Measurements from ENCODE around the gene NUDT14. TPM values are rescaled to one million over a fixed set of nuclear protein-coding genes. Genes with fewer than 3 reads are reported as not detected.

NUDT14 gene
- total and polyA plus RNA-seq, 4 donors, result 6.1 to 29.9 (median 11.7) TPM

DNA sequence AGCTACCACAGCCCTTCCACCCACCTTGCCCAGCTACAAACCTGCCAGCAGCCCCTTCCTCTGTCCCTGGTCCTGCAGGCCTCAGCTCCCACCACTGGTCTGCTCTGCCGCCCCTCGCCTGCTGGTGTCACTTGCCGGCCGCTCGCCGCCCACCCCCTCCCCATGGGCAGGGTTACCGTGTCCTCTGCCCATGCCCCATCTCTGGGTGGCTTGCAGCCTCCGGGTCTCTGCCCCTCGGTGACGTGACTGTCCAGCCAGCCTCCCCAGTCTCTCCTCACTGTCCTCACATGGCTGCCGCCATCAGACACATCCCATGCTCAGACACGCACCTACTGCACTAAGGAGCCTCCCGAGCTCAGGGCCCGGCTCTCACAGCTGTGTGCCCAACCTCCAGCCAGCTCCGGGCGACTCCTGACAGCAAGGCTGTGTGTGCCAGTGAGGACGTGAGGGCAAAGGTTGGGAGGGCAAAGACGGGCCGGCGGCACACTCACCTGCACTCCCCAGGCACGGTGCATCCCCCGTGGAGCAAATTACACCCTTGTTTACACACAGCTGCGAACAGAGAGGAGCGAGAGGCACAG is 26.0 kb downstream of the NUDT14 start:
- H3K4me1 ChIP-seq (ENCODE audit: control insufficient read depth in 1 of 2, insufficient read depth in 2 of 2, low read length in 2 of 2), result no peaks in the 10 kb centered on the region
- no peaks in the 10 kb centered on the region for H3K36me3 ChIP-seq (ENCODE audit: control insufficient read depth in 1 of 2, insufficient read depth in 2 of 2, low read length in 1 of 2)
- 85 to 86% methylated on average over 24 of the region's 24 CpGs for WGBS, 2 donors
- peak; percentile 40 to 61 for DNase-seq
- ATAC-seq (ENCODE audit: low FRiP score), result no peak
- H3K9me3 ChIP-seq (ENCODE audit: control insufficient read depth, low read length), result no peaks in the 10 kb centered on the region
- H3K27me3 ChIP-seq (ENCODE audit: control insufficient read depth in 1 of 2, insufficient read depth in 2 of 2, low read length in 1 of 2), result no peaks in the 10 kb centered on the region
- H3K4me3 ChIP-seq (ENCODE audit: low read length in 2 of 2), result no peak overlapping the region
- no peak overlapping the region for H3K27ac ChIP-seq (ENCODE audit: low read depth in 1 of 2, low read length in 2 of 2)
- intact Hi-C loops (cut with DNase I), result no loop called here

DNA sequence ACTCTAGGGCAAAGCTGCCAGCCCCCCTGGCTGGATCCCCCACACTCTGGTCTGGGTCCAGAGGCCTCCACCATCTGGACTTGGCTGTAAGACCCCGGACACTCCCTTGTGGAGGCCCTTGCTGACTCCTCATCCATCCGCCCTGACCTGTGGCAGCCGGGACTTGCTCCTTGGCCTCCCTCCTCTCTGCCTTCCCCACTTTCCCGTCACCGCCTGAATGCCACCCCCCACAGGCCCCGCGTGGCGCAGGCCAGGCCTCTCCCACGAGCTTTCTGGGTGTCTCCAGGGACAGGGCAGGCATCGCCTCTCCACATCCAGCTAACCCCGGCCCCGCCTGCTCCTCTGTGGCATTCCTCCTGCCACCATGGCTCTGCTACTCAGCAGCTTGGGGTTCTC is 26.6 kb downstream of the NUDT14 start:
- DNase-seq (peak; percentile 44 to 62), ATAC-seq (ENCODE audit: low FRiP score) (no peak)
- intact Hi-C loops (cut with DNase I), result no loop called here
- H3K9me3 ChIP-seq (ENCODE audit: control insufficient read depth, low read length), result no peaks in the 10 kb centered on the region
- 72 to 80% methylated on average over 12 of the region's 12 CpGs for WGBS, 2 donors
- H3K27ac ChIP-seq (ENCODE audit: low read depth in 1 of 2, low read length in 2 of 2), result no peak overlapping the region
- H3K4me1 ChIP-seq (ENCODE audit: control insufficient read depth in 1 of 2, insufficient read depth in 2 of 2, low read length in 2 of 2), result no peaks in the 10 kb centered on the region
- H3K36me3 ChIP-seq (ENCODE audit: control insufficient read depth in 1 of 2, insufficient read depth in 2 of 2, low read length in 1 of 2), result no peaks in the 10 kb centered on the region
- no peaks in the 10 kb centered on the region for H3K27me3 ChIP-seq (ENCODE audit: control insufficient read depth in 1 of 2, insufficient read depth in 2 of 2, low read length in 1 of 2)
- H3K4me3 ChIP-seq (ENCODE audit: low read length in 2 of 2), result no peak overlapping the region

DNA sequence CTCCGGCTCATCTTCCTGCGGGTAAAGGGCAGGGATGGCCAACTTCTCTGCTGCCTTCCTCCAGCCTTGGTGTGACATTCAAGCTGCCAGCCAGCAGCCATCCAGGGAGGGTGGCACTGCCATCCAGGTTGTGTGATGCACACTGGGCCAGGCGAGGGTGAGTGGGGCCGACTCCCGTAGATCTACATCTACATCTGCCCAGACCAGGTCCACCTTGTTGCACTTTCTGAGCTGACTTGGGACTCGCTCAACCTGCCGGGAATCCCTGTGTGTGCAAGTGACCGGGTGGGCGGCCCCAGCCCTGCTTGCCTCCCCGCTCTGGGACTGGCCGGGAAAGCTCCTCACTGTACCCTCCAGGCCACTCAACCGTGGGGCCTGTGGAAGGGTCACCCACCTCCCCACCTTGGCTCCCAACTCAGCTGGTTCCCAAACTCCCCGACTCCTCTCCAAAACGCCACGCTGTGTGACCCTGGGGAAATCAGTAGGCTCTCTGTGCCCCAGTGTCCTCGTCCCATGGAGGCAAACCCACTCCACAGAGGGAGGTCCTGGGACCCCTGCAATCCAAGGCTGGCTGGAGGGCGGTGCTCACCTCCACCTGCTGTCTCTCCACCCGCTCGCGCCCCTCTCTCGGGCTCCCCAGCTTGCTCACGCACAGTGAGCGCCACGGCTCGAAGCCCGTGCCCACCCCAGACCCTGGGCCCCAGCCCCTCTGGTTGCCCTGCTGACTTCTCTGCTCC is 27.2 kb downstream of the NUDT14 start:
- Histone ChIP-seq H3K27ac (ENCODE audit: low read depth in 1 of 2, low read length in 2 of 2) (no peak overlapping the region), H3K4me1 (ENCODE audit: control insufficient read depth in 1 of 2, insufficient read depth in 2 of 2, low read length in 2 of 2) (no peaks in the 10 kb centered on the region), H3K27me3 (ENCODE audit: control insufficient read depth in 1 of 2, insufficient read depth in 2 of 2, low read length in 1 of 2) (no peaks in the 10 kb centered on the region), H3K4me3 (ENCODE audit: low read length in 2 of 2) (no peak overlapping the region), H3K36me3 (ENCODE audit: control insufficient read depth in 1 of 2, insufficient read depth in 2 of 2, low read length in 1 of 2) (no peaks in the 10 kb centered on the region), H3K9me3 (ENCODE audit: control insufficient read depth, low read length) (no peaks in the 10 kb centered on the region)
- intact Hi-C loops (cut with DNase I), result no loop called here
- peak; percentile 48 to 65 for DNase-seq
- 90 to 95% methylated on average over 26 of the region's 26 CpGs for WGBS, 2 donors
- no peak for ATAC-seq (ENCODE audit: low FRiP score)

DNA sequence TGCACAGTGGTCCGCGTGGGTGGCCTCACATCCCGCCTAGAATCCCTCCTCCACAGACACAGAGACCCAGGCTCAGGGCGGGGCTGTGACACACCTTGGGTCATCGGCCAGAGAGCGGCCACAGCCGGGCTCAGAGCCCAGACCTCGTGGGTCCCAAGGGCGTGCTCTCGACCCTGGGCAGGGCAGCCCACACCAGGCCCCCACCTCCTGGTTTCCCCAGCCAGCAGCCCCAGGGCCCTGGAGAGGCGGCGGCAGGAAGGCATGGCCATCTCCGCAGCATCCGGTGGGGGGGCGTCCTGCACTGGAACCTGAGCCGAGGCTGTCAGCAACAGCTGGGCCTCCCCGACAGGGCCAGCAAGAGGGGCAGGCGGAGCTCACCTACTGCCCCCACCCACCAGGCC is 27.8 kb downstream of the NUDT14 start:
- H3K4me3 ChIP-seq (ENCODE audit: low read length in 2 of 2), result no peak overlapping the region
- no peaks in the 10 kb centered on the region for H3K9me3 ChIP-seq (ENCODE audit: control insufficient read depth, low read length)
- whole genome bisulfite sequencing, 2 donors, result 85 to 86% methylated on average over 16 to 18 of the region's 18 CpGs
- H3K27me3 ChIP-seq (ENCODE audit: control insufficient read depth in 1 of 2, insufficient read depth in 2 of 2, low read length in 1 of 2), result no peaks in the 10 kb centered on the region
- no peak overlapping the region for H3K27ac ChIP-seq (ENCODE audit: low read depth in 1 of 2, low read length in 2 of 2)
- DNase-seq, result peak in 1 of 2 donors; percentile 82
- no peaks in the 10 kb centered on the region for H3K36me3 ChIP-seq (ENCODE audit: control insufficient read depth in 1 of 2, insufficient read depth in 2 of 2, low read length in 1 of 2)
- no peaks in the 10 kb centered on the region for H3K4me1 ChIP-seq (ENCODE audit: control insufficient read depth in 1 of 2, insufficient read depth in 2 of 2, low read length in 2 of 2)
- intact Hi-C loops (cut with DNase I), result no loop called here
- ATAC-seq (ENCODE audit: low FRiP score), result peak; percentile 44

DNA sequence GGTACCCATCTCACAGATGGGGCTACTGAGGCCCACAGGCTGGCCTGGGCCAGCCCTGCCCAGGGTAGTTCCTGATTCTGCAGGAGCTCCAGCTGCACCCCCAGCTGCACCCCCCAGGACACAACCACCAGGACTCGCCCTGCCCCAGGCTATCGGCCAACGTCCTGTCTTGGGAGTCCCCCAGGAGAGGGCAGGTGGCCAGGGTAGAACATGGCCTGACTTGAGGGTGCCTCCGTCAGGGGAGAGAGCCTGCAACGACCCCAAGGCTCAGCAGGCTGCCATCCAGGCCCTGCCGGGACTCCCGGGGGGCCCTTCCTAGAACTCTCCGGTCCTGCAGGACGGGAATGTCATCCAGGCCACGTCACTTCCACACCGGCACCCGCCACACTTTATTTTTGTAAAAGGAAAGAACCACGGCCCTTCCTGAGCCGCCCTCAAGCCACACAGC is 28.3 kb downstream of the NUDT14 start:
- peak; percentile 5 for ATAC-seq (ENCODE audit: low FRiP score)

DNA sequence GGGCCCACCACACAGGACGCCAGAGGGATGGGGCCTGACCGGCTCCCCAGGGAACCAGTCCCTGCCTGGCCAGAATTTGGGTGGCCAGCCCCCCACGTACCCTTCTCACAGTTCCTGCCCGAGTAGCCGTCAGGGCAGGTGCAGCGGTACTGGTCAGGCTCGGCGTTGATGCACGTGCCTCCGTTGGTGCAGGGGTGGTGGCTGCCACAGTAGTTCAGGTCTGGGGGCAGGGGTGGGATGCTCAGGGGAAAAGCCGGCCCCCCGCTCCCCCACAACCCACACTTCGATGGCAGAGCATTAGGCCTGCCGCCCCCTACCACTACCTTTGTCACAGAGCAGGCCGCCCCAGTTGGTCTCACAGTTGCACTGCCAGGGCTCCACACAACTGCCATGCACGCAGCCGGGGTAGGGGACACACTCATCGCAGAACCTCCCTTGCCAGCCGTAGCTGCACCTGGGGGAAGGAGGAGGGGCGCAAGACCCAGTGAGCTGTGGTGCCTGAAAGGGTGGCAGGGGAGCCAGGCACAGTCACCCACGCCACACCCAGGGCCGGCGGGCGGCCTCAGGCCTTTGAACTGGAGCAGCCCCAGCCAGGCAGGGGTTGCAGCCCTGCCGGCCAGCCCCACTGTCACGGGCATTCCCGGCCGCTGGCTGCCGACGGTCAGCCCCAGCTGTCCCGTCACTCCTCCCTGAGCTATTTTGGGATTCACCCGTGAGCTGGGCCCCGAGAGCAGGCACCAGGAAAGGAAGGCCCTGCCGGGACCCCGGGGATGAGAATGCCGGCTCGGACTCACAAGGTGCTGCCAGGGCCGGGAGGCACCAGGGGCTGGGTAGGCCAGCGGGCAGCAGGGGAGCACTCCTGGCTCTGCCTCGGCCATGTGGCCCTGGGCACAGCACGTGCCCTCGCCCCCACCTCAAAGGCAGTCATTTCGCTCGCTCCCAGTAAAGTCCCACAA is 29.0 kb downstream of the NUDT14 start:
- H3K27me3 ChIP-seq (ENCODE audit: control insufficient read depth in 1 of 2, insufficient read depth in 2 of 2, low read length in 1 of 2), result no peaks in the 10 kb centered on the region
- H3K27ac ChIP-seq (ENCODE audit: low read depth in 1 of 2, low read length in 2 of 2), result no peak overlapping the region
- no peak for ATAC-seq (ENCODE audit: low FRiP score)
- WGBS, 2 donors, result 89% methylated on average over 44 of the region's 44 CpGs
- no peak overlapping the region for H3K4me3 ChIP-seq (ENCODE audit: low read length in 2 of 2)
- H3K9me3 ChIP-seq (ENCODE audit: control insufficient read depth, low read length), result no peaks in the 10 kb centered on the region
- peak; percentile 40 to 73 for DNase-seq
- no peaks in the 10 kb centered on the region for H3K36me3 ChIP-seq (ENCODE audit: control insufficient read depth in 1 of 2, insufficient read depth in 2 of 2, low read length in 1 of 2)
- H3K4me1 ChIP-seq (ENCODE audit: control insufficient read depth in 1 of 2, insufficient read depth in 2 of 2, low read length in 2 of 2), result no peaks in the 10 kb centered on the region
- intact Hi-C loops (cut with DNase I), result no loop called here

More for the DNA sequence above, 28.3 kb downstream of the NUDT14 start:
- peak; percentile 29 to 65 for DNase-seq
- Histone ChIP-seq H3K4me1 (ENCODE audit: control insufficient read depth in 1 of 2, insufficient read depth in 2 of 2, low read length in 2 of 2) (no peaks in the 10 kb centered on the region), H3K4me3 (ENCODE audit: low read length in 2 of 2) (no peak overlapping the region), H3K27ac (ENCODE audit: low read depth in 1 of 2, low read length in 2 of 2) (no peak overlapping the region), H3K9me3 (ENCODE audit: control insufficient read depth, low read length) (no peaks in the 10 kb centered on the region), H3K27me3 (ENCODE audit: control insufficient read depth in 1 of 2, insufficient read depth in 2 of 2, low read length in 1 of 2) (no peaks in the 10 kb centered on the region), H3K36me3 (ENCODE audit: control insufficient read depth in 1 of 2, insufficient read depth in 2 of 2, low read length in 1 of 2) (no peaks in the 10 kb centered on the region)
- intact Hi-C loops (cut with DNase I), result no loop called here
- WGBS, 2 donors, result 74 to 79% methylated on average over 14 of the region's 14 CpGs

DNA sequence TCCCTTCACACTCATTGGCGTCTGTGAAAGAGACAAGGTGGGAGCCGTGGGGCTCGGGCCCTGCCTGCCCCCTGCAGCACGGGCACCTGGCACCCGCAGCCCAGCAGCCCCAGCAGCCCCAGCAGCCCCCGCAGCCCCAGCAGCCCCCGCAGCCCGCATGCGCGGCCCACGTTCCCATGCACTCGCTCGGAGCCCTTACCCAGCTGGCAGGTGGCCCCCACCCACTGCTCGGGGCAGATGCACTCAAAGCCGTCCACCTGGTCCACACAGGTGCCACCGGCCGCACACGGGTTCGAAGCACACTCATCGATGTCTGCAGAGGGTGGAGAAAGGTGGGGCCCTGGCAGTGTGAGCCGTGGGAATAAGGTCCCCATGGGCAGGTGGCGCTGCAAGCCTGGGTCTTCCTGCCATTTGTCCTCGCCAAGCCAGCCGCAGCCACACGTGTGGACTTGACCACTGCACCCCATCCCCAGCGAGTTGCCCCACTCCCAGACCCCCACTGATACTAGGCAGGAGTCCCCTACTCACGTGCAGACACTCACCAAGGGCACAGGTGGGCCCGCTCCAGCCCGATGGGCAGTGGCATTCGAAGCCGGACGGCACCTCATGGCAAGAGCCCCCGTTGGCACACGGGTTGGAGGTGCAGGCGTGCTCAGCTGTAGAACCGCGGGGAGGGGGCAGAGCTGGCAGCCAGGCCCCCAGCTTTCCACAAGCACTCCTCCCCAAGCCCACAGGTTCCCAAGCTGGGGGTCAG is 29.9 kb downstream of the NUDT14 start:
- no peak overlapping the region for H3K4me3 ChIP-seq (ENCODE audit: low read length in 2 of 2)
- H3K9me3 ChIP-seq (ENCODE audit: control insufficient read depth, low read length), result no peaks in the 10 kb centered on the region
- H3K4me1 ChIP-seq (ENCODE audit: control insufficient read depth in 1 of 2, insufficient read depth in 2 of 2, low read length in 2 of 2), result no peaks in the 10 kb centered on the region
- intact Hi-C loops (cut with DNase I), result no loop called here
- DNase-seq (peak; percentile 35 to 70), ATAC-seq (ENCODE audit: low FRiP score) (no peak)
- WGBS, 2 donors, result 89 to 91% methylated on average over 36 to 37 of the region's 37 CpGs
- no peaks in the 10 kb centered on the region for H3K36me3 ChIP-seq (ENCODE audit: control insufficient read depth in 1 of 2, insufficient read depth in 2 of 2, low read length in 1 of 2)
- no peak overlapping the region for H3K27ac ChIP-seq (ENCODE audit: low read depth in 1 of 2, low read length in 2 of 2)
- H3K27me3 ChIP-seq (ENCODE audit: control insufficient read depth in 1 of 2, insufficient read depth in 2 of 2, low read length in 1 of 2), result no peaks in the 10 kb centered on the region

DNA sequence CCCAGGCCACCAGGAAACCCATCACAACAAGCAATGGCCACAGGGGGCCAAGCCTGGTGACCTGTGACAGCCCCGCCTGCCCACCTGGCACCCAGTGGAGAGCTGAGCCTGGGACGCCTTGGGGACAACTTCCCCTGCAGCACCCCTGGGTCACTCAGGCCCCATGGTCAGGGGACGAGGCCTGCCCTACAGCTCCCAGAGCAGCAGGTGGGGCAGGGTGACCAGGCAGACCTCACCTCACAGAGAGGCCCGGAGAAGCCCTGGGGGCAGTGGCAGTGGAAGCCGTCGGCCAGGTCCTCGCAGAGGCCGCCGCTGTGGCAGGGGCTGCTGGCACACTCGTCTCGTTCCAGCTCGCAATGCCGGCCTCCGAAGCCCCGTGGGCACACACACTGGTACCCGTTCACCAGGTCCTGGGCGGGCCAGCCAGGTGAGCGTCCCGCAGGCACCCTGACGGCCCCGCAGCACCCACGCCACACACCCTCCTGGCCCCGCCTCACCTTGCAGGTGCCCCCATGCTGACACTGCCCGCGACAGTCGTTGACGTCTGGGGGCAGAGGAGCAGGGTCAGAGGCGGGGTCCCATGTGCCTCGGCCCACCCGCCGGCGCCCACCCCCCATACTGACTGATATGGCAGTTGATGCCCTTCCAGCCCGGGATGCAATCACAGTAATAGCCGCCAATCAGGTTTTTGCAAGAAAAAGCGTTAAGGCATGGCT is 30.6 kb downstream of the NUDT14 start:
- Histone ChIP-seq H3K27me3 (ENCODE audit: control insufficient read depth in 1 of 2, insufficient read depth in 2 of 2, low read length in 1 of 2) (no peaks in the 10 kb centered on the region), H3K4me3 (ENCODE audit: low read length in 2 of 2) (no peak overlapping the region), H3K36me3 (ENCODE audit: control insufficient read depth in 1 of 2, insufficient read depth in 2 of 2, low read length in 1 of 2) (no peaks in the 10 kb centered on the region), H3K4me1 (ENCODE audit: control insufficient read depth in 1 of 2, insufficient read depth in 2 of 2, low read length in 2 of 2) (no peaks in the 10 kb centered on the region), H3K27ac (ENCODE audit: low read depth in 1 of 2, low read length in 2 of 2) (no peak overlapping the region), H3K9me3 (ENCODE audit: control insufficient read depth, low read length) (no peaks in the 10 kb centered on the region)
- ATAC-seq (ENCODE audit: low FRiP score) (no peak), DNase-seq (peak; percentile 39 to 74)
- 90 to 91% methylated on average over 27 to 35 of the region's 35 CpGs for WGBS, 2 donors
- intact Hi-C loops (cut with DNase I), result no loop called here

Data from aorta (tissue), 5 donors.